Left ventricle myocardium superior (tissue), 1 donor: Measurements from ENCODE around the gene TBX22. TPM values are rescaled to one million over a fixed set of nuclear protein-coding genes. Genes with fewer than 3 reads are reported as not detected.
"Not testable (repeated sequence)": the region's sequence is repeated elsewhere in the genome, so short reads cannot be mapped to it uniquely, and the experiment has no call there.

Source experiments
- ATAC-seq: fragments of 200-7000 bp; cut with Tn5 transposase; one replicate; pipeline ENCODE4 v1.9.1; 2020; ENCODE audit warnings: mild to moderate bottlenecking, moderate library complexity
- DNase-seq: peaks from one replicate; pipeline ENCODE4 v3.0.0-alpha.2; 2020
- intact Hi-C: fragments of 100-400 bp; cut with micrococcal nuclease; formaldehyde crosslinking; loops from one replicate; pipeline ENCODE4 v1.11.0; 2022
- long read RNA-seq: library from polyadenylated mRNA; unstranded; transcript quantifications from one replicate; pipeline ENCODE4 v2.0.0, GENCODE V29; 2021
- total RNA-seq: library from RNA; stranded (reverse); fragmentation: NEBNext Ultra II Directional; extraction: Animal tissue kit (Norgen Biotek cat#: 25700); gene quantifications from one replicate; pipeline ENCODE4 v1.2.1, GENCODE V29; 2021
- donor health status: DM: no; HTN: yes; CAD: no; lungs with severe emphysema.

Gene TBX22
- not detected for total RNA-seq
- long read RNA-seq = 0 reads

DNA sequence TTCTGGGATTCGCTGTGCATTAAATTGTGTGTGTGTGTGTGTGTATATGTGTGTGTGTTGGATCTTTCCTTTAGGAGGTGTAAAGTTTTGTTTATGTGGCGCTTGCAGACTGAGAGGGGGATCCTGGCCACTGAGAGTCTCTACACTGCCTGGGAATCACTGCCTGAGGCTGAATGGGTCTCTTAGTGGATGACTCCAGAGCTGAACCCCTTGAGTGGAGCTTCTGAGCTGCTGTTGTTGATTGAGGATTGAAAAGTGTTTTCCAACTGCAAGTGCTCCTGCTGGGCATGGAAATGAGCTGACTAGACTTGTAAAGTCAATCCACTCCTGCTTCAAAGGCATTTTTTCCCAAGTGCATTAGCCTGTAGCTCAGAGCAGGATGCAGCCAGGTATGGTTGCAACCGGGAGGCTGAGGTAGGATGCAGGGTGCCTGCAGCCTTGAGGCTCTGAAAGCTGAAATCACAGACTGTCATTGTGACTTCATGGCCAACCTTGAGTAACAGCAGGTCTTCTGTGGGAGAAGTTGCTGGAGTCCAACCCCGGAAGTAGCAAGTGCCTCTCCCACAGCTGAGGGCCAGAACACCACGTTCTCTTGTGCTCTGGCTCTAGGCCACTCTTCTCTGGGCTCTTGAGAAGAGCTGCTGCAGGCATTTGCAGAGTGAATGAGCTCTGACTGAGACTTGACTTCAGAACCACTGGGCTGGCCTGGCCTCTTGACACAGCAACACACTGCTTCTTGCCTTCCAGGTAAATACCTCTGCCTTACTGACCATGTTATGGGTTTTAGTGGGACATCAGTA lies at the start of gene TBX22:
TBX22 (plus strand) TSS at position 613 of the 800 bp plus-strand sequence. CDS start 7,517 bp downstream, outside the sequence.
- ATAC-seq (peak; percentile 59), DNase-seq (no peak)
- intact Hi-C loops = no loop called here

- intact Hi-C loops = no loop called here
- DNase-seq = no peak
- no peak for ATAC-seq
Observed at GRCh38 chrX:79975605-79976004, 38.9 kb upstream of the TBX22 start.

DNA sequence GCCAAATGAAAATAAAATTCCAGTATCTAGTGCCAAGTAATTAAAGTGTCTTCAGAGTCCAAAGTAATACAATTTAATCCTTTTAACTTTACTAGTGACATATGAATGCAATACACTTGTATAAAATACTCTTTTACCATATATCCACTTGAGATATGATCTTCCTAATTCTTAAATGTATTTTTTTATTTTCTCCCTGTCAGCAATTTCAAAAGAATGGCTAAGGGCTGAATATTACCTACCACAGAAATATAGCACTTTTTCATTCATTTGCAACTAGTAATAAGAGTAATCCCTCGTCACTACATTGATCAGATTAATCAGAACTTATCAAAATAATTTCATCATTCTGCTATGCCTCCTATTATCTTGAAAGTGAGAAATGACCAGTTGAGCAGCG lies 10.1 kb upstream of the TBX22 start:
- no peak for DNase-seq
- ATAC-seq = no peak
- intact Hi-C loops = no loop called here

DNA sequence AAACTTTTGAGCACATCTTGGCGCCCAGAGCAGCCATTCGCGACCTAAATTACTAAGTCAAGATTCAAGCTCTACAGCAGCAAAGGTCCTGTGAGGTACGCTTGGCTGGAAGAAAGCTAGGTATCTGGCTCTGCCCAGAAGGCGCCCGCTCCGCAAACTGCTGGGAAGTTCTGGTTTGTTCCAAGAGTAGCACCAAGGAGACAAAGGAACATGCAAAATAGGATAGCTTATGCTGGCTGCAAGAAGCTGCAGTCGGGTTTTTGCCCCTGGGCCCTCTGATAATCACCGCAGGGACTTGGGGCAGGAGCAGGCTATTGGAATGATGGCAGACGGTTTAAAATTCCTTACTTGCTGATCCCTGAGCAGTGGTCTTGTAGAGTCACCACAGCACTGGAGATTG lies 3.0 kb upstream of the TBX22 start:
- no peak for ATAC-seq

GRCh38 chrX:80016182-80016581 lies 1.6 kb downstream of the TBX22 start:
- intact Hi-C loops = no loop called here
- DNase-seq (no peak), ATAC-seq (no peak)

More for the DNA sequence above, 3.0 kb upstream of the TBX22 start:
- intact Hi-C loops = no loop called here
- DNase-seq = no peak

GRCh38 chrX:80021621-80022020 lies 7.1 kb downstream of the TBX22 start:
- intact Hi-C loops = no loop called here
- ATAC-seq (no peak), DNase-seq (no peak)

DNA sequence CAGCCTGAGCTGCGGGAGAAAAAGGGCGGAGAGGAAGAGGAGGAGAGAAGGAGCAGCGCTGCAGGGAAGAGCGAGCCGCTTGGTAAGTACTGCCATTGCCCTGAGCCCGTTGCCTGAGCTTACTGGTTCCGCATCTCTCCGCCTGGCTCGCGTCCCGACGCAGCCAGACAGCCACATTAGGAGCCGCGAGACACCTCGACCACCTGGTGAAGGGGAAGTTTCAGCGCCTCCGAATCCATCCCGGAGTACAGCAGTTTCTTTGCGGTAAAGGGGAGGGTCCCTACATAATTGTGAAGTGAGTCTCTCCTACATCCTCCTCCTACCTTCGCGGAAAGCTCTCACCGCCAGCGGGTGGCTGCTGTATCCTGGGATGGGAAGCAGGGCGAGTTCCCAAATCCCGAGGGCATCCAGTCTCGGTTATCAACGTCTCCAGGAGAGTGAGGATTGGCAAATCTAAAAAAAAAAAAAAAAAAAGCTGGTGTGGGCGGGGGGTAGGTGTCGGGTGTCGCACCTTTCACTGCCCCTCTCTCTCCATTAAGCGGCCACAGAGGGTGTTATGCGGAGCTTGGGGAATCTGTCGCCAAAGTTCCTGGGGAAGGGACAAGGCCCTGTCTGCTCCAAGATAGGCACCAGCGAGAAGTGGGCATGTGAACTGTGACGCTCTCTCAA lies 7.9 kb downstream of the TBX22 start:
- ATAC-seq (no peak), DNase-seq (peak; percentile 17)
- intact Hi-C loops = no loop called here

- ATAC-seq (no peak), DNase-seq (no peak)
- intact Hi-C loops = no loop called here
Observed at GRCh38 chrX:80026116-80026515, 11.6 kb downstream of the TBX22 start.

DNA sequence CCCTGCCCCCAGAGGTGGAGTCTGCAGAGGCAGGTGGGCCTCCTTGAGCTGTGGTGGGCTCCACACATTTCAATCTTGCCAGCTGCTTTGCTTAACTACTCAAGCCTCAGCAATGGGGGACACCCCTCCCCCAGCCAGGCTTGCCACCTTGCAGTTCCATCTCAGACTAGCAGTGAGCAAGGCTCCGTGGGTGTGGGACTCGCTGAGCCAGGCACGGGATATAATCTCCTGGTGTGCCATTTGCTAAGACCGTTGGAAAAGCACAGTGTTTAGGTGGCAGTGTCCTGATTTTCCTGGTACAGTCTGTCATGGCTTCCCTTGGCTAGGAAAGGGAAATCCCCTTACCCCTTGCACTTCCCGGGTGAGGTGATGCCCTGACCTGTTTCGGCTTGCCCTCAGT lies 51.6 kb downstream of the TBX22 start:
- ATAC-seq, DNase-seq, intact Hi-C loops: not testable (repeated sequence)

- DNase-seq, intact Hi-C loops, ATAC-seq: not testable (repeated sequence)
Observed at GRCh38 chrX:80075625-80076024, 61.1 kb downstream of the TBX22 start.
